H1 (cell line): ENCODE measurements around the gene DIDO1.

Experiments
- CBX8 ChIP-seq: fragments of 300-800, 300-1000 bp; sonication (generic); IDR thresholded peaks from 2 replicates; pipeline ENCODE4 v1.7.1; 2016; ENCODE audit warnings: low read depth, low read length, borderline replicate concordance
- CHD2 ChIP-seq: IDR thresholded peaks from 2 replicates; pipeline ENCODE4 v1.6.1; 2012; ENCODE audit warnings: low read length, improper control_type of control experiment
- CTCF ChIP-seq, 3 experiments: IDR thresholded peaks; 1 replicate in 2 of 3; 2 replicates in 1 of 3; pipeline versions ENCODE4 v1.5.1 to v1.6.1; 2011; ENCODE audit warnings: low read length in 3 of 3, mild to moderate bottlenecking in 3 of 3, inconsistent platforms in 2 of 3, low read depth in 1 of 3, moderate library complexity in 1 of 3; ENCODE audit not compliant: insufficient read depth in 1 of 3; ENCODE audit errors: control extremely low read depth in 1 of 3
- EZH2 ChIP-seq: fragments of 200-600 bp; sonication (generic); IDR thresholded peaks from 2 replicates; pipeline ENCODE4 v1.7.1; 2012; ENCODE audit warnings: low read depth, mild to moderate bottlenecking, moderate library complexity, low read length, inconsistent platforms; ENCODE audit not compliant: severe bottlenecking
- FOSL1 ChIP-seq: IDR thresholded peaks from 2 replicates; pipeline ENCODE4 v1.6.1; 2011; ENCODE audit warnings: mild to moderate bottlenecking, low read depth, low read length, moderate library complexity; ENCODE audit not compliant: insufficient read depth
- GTF2F1 ChIP-seq: IDR thresholded peaks from 2 replicates; pipeline ENCODE4 v1.6.1; 2012; ENCODE audit warnings: low read depth, low read length, improper control_type of control experiment, borderline replicate concordance
- JUND ChIP-seq: IDR thresholded peaks from 2 replicates; pipeline ENCODE4 v1.6.1; 2011; ENCODE audit warnings: mild to moderate bottlenecking, improper control_type of control experiment, low read length
- POLR2A ChIP-seq, 2 experiments: IDR thresholded peaks; 1 replicate in 1 of 2; 2 replicates in 1 of 2; pipeline ENCODE4 v1.6.1; 2011; ENCODE audit warnings: low read depth in 2 of 2, low read length in 2 of 2, mild to moderate bottlenecking in 2 of 2; ENCODE audit errors: control extremely low read depth in 1 of 2
- RFX5 ChIP-seq: IDR thresholded peaks from 2 replicates; pipeline ENCODE4 v1.6.1; 2011; ENCODE audit warnings: low read depth, low read length, improper control_type of control experiment, borderline replicate concordance
- SIN3A ChIP-seq, 2 experiments: IDR thresholded peaks in 1 of 2; conservative IDR thresholded peaks in 1 of 2; 2 replicates each; pipeline ENCODE4 v1.6.1; 2011 to 2012; ENCODE audit warnings: low read length in 2 of 2, improper control_type of control experiment in 1 of 2, low read depth in 1 of 2, mild to moderate bottlenecking in 1 of 2
- SIRT6 ChIP-seq: IDR thresholded peaks from one replicate; pipeline ENCODE4 v1.7.1; 2012; ENCODE audit warnings: low read length, inconsistent platforms
- SIX5 ChIP-seq: IDR thresholded peaks from 2 replicates; pipeline ENCODE4 v1.6.1; 2011; ENCODE audit warnings: mild to moderate bottlenecking, low read depth, low read length
- ZNF274 ChIP-seq: IDR thresholded peaks from 2 replicates; pipeline ENCODE4 v1.7.0; 2012; ENCODE audit warnings: low read length, borderline replicate concordance; ENCODE audit errors: extremely low read depth

GRCh38 chr20:62839816-62840215 lies 86.5 kb downstream of the DIDO1 start:
- TF ChIP-seq GTF2F1 (no peak), CTCF (IDR thresholded peaks at IDR 0.05; ENCODE audit: control extremely low read depth in 1 of 3, insufficient read depth in 1 of 3, low read depth in 1 of 3, low read length in 3 of 3) (no peak), FOSL1 (no peak), RFX5 (no peak), POLR2A (IDR thresholded peaks at IDR 0.05; ENCODE audit: control extremely low read depth in 1 of 2, low read depth in 2 of 2, low read length in 2 of 2) (no peak), SIX5 (no peak), SIRT6 (no peak), ZNF274 (no peak), JUND (no peak), CBX8 (no peak), CHD2 (no peak), SIN3A (conservative IDR thresholded peaks at IDR 0.05 in 1 of 2, IDR thresholded peaks at IDR 0.05 in 1 of 2; ENCODE audit: low read depth in 1 of 2, low read length in 2 of 2) (no peak), EZH2 (no peak)
